HepG2 (cell line): ENCODE results near the gene PARP3. TPM values are rescaled to one million over a fixed set of nuclear protein-coding genes. Genes with fewer than 3 reads are reported as not detected.

ENCODE experiments used
- AGO2 ChIP-seq: fragments of 200-400 bp; formaldehyde crosslinking; optimal IDR thresholded peaks from 2 replicates; pipeline ENCODE3; 2017; ENCODE audit warnings: mild to moderate bottlenecking, low read depth, low read length, moderate library complexity
- JUND ChIP-seq: sonication (generic); formaldehyde crosslinking; IDR thresholded peaks from 2 replicates; pipeline ENCODE4 v1.8.0; 2022; ENCODE audit warnings: mild to moderate bottlenecking, missing genetic modification reagents
- MAZ ChIP-seq, 2 experiments: sonication (generic) in 1 of 2; formaldehyde crosslinking in 1 of 2; IDR thresholded peaks; 2 replicates each; pipeline versions ENCODE4 v1.5.0 to v1.6.1; 2012 to 2020; ENCODE audit warnings: low read depth in 2 of 2, mild to moderate bottlenecking in 2 of 2, borderline replicate concordance in 1 of 2, improper control_type of control experiment in 1 of 2, low read length in 1 of 2, missing genetic modification reagents in 1 of 2, moderate library complexity in 1 of 2
- NCOA1 ChIP-seq: sonication (generic); formaldehyde crosslinking; IDR thresholded peaks from 2 replicates; pipeline ENCODE4 v1.9.0; 2021; ENCODE audit warnings: missing genetic modification reagents
- PHF5A ChIP-seq: IDR thresholded peaks from one replicate; pipeline ENCODE4 v1.6.1; 2018; ENCODE audit warnings: low read depth, missing genetic modification reagents; ENCODE audit not compliant: unreplicated experiment
- POLR2AphosphoS2 ChIP-seq: IDR thresholded peaks from 2 replicates; pipeline ENCODE4 v1.6.1; 2011; ENCODE audit warnings: low read depth, low read length, improper control_type of control experiment
- RORA ChIP-seq: sonication (generic); formaldehyde crosslinking; IDR thresholded peaks from 2 replicates; pipeline ENCODE4 v1.5.0; 2020; ENCODE audit warnings: mild to moderate bottlenecking, missing genetic modification reagents, moderate library complexity
- SPEN ChIP-seq: sonication (generic); formaldehyde crosslinking; IDR thresholded peaks from 2 replicates; pipeline ENCODE4 v1.5.1; 2020; ENCODE audit warnings: low read depth, mild to moderate bottlenecking, missing genetic modification reagents
- USF2 ChIP-seq, 2 experiments: sonication (generic) in 1 of 2; formaldehyde crosslinking in 1 of 2; IDR thresholded peaks; 2 replicates each; pipeline versions ENCODE4 v1.5.1 to v1.6.1; 2011 to 2020; ENCODE audit warnings: borderline replicate concordance in 1 of 2, low read depth in 1 of 2, low read length in 1 of 2, mild to moderate bottlenecking in 1 of 2, missing genetic modification reagents in 1 of 2, moderate library complexity in 1 of 2
- ZBTB7A ChIP-seq: sonication (generic); formaldehyde crosslinking; IDR thresholded peaks from 2 replicates; pipeline ENCODE4 v1.8.0; 2022; ENCODE audit warnings: mild to moderate bottlenecking, missing genetic modification reagents
- ZNF225 ChIP-seq: sonication (generic); formaldehyde crosslinking; IDR thresholded peaks from 2 replicates; pipeline ENCODE4 v1.4.0; 2020; ENCODE audit warnings: mild to moderate bottlenecking, missing genetic modification reagents
- ZNF430 ChIP-seq: sonication (generic); formaldehyde crosslinking; IDR thresholded peaks from 2 replicates; pipeline ENCODE4 v1.9.0; 2021; ENCODE audit warnings: mild to moderate bottlenecking, missing genetic modification reagents
- ZNF550 ChIP-seq: sonication (generic); formaldehyde crosslinking; IDR thresholded peaks from 2 replicates; pipeline ENCODE4 v1.4.0; 2020; ENCODE audit warnings: mild to moderate bottlenecking, missing genetic modification reagents, borderline replicate concordance
- ZNF570 ChIP-seq: sonication (generic); formaldehyde crosslinking; IDR thresholded peaks from 2 replicates; pipeline ENCODE4 v1.4.0; 2020; ENCODE audit warnings: mild to moderate bottlenecking, missing genetic modification reagents, borderline replicate concordance
- ZNF609 ChIP-seq: sonication (generic); formaldehyde crosslinking; IDR thresholded peaks from 2 replicates; pipeline ENCODE4 v1.4.0; 2020; ENCODE audit warnings: mild to moderate bottlenecking, missing genetic modification reagents, borderline replicate concordance
- ZNF800 ChIP-seq: sonication (generic); formaldehyde crosslinking; IDR thresholded peaks from 2 replicates; pipeline ENCODE4 v1.4.0; 2020; ENCODE audit warnings: missing genetic modification reagents
- polyA plus RNA-seq, 8 experiments: library from polyadenylated mRNA; depleted of rRNA in 3 of 8; stranded (reverse) in 7 of 8; unstranded in 1 of 8; fragments of >200 nt; fragmentation: Illumina TruSeq in 4 of 8; extraction: Trizol in 4 of 8; gene quantifications; 2 replicates each; pipeline versions ENCODE4 v1.2.1 to v1.2.3, GENCODE V29; 2011 to 2016; ENCODE audit warnings: low read depth in 4 of 8, missing spikeins in 1 of 8, mixed read lengths in 1 of 8; ENCODE audit not compliant: insufficient read depth in 1 of 8
- total RNA-seq, 5 experiments: library from RNA; depleted of rRNA; stranded (reverse); fragments of >200 nt; fragmentation: Illumina TruSeq; extraction: Trizol; gene quantifications; 2 replicates each; pipeline ENCODE4 v1.2.3, GENCODE V29; 2016; ENCODE audit warnings: low read depth in 1 of 5
- TF ChIP-seq, protein P1 (sequence below): conservative IDR thresholded peaks from 2 replicates; pipeline ENCODE4 v1.6.1; 2018; ENCODE audit warnings: missing genetic modification reagents

The PARP3 gene
- total and polyA plus RNA-seq, 2 of the 13 experiments (the other 11 are each of a cell fraction or from before 2014, with no cell fraction given) = 11.2 to 21.5 TPM

DNA sequence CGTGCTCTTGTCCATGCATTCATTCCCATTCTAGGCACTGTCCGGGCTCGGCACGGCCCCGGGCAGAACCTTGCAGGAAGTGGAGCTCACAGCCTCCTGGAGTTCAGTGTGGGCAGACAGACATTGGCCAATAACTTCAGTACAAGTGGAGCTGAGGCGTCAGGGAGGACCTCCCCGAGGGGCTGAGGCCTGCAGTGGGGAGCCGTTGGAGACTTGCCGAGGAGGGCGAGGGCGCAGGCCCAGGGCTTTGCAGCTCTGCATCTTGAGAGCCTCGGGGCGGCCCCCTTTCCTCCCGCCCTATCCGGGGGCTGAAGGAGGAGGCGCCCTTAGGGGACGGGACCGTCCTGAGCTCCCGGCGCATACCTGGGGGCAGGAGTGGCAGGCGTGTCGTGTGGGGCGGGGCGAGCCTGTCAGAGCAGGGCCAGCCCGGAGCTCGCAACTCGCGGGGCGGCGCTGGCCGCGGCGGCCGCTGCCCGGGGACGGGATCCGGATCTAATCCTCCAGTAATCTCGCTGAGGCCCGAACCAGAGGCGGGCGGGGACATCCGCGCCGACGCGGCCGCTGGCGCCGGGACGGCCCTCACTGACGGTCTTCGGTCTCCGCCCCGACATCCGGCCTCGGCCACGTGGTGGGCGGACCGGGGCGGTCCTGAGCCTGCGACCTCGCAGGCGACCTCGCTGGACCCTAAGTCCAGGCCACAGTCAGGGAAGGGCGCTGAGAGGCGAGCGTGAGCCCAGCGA lies 40.8 kb downstream of the PARP3 start, which contains the start of gene ACY1 (continued):
- peak; percentile 87 for TF ChIP-seq ZNF609 (CRISPR knock-in tag)
- no peak for TF ChIP-seq RORA (CRISPR knock-in tag)
- TF ChIP-seq PHF5A (CRISPR knock-in tag) = peak; percentile 42
- no peak for TF ChIP-seq ZNF570 (CRISPR knock-in tag)
- TF ChIP-seq MAZ (IDR thresholded peaks at IDR 0.05; ENCODE audit: borderline replicate concordance, low read depth, low read length) = peak; percentile 80; the same call in 1 of the 2 replicates
- peak; percentile 99 for TF ChIP-seq MAZ (CRISPR knock-in tag; IDR thresholded peaks at IDR 0.05; ENCODE audit: low read depth)
- TF ChIP-seq POLR2AphosphoS2 = 0 out of 2 replicates have a peak, but pooled peaks have one; percentile 48
- no peak; the same call in 1 of the 2 replicates for TF ChIP-seq ZNF550 (CRISPR knock-in tag)
- no peak; the same call in none of the 2 replicates for TF ChIP-seq ZBTB7A (CRISPR knock-in tag)
- TF ChIP-seq NCOA1 (CRISPR knock-in tag) = no peak
- TF ChIP-seq ZNF430 (CRISPR knock-in tag) = peak; percentile 76
- peak; percentile 89 for TF ChIP-seq AGO2
- TF ChIP-seq JUND (CRISPR knock-in tag) = peak; percentile 54; the same call in 1 of the 2 replicates
- TF ChIP-seq SPEN (CRISPR knock-in tag) = peak; percentile 97
- no peak for TF ChIP-seq ZNF800
- peak; percentile 73 for TF ChIP-seq USF2 (IDR thresholded peaks at IDR 0.05; ENCODE audit: low read depth, low read length)
- peak; percentile 83 for TF ChIP-seq USF2 (CRISPR knock-in tag; IDR thresholded peaks at IDR 0.05; ENCODE audit: borderline replicate concordance)
- TF ChIP-seq, protein P1, sequence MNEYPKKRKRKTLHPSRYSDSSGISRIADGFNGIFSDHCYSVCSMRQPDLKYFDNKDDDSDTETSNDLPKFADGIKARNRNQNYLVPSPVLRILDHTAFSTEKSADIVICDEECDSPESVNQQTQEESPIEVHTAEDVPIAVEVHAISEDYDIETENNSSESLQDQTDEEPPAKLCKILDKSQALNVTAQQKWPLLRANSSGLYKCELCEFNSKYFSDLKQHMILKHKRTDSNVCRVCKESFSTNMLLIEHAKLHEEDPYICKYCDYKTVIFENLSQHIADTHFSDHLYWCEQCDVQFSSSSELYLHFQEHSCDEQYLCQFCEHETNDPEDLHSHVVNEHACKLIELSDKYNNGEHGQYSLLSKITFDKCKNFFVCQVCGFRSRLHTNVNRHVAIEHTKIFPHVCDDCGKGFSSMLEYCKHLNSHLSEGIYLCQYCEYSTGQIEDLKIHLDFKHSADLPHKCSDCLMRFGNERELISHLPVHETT = peak; percentile 94; the same call in 1 of the 2 replicates
- TF ChIP-seq ZNF225 (CRISPR knock-in tag) = peak; percentile 77; the same call in 1 of the 2 replicates
